HG03558 (cell line): ENCODE data around the gene VTI1B.

Experiments
- ATAC-seq: cut with Tn5 transposase; IDR thresholded peaks from one replicate; pipeline ENCODE4 v1.9.1; 2021; ENCODE audit warnings: moderate number of reproducible peaks; ENCODE audit not compliant: unreplicated experiment; ENCODE audit errors: extremely low read depth

VTI1B gene

DNA sequence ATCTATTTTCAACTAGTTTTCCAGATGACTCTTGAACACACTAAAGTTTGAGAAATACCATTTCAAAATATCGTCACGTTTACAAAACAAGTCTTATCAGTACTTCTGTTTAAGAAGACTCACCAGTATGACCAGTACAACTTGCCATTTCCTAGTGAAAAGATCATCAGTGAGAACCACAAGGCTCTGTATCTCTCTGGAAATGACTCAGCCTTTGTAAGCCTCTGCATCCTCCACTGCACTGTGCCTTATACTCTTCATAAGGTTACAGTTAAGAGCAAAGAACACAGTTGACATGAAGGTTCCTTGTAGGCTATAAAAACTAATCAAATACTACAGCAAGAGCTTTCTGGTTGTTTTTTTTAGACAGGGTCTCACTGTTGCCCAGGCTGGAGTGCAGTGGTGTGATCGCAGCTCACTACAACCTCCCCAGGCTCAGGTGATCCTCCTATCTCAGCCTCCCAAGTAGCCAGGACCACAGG, 5.7 kb upstream of the VTI1B start:
- peak; percentile 84 for ATAC-seq

DNA sequence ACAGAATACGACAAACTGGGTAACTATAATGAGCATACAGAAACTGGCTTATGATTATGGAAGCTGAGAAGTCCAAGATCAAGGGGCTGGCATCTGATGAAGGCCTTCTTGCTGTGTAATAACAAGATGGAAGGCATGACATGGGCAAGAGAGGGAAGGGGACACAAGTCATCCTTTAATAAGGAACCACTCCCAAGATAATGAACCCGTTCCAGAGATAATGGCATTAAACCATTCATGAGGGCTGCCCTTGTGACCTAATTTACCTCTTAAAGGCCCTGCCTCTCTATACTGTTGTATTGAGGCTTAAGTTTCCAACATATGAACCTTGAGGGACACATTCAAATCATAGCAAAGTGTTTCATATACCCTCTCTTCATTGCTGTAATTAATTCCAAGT, 4.6 kb upstream of the VTI1B start:
- ATAC-seq = no peak

DNA sequence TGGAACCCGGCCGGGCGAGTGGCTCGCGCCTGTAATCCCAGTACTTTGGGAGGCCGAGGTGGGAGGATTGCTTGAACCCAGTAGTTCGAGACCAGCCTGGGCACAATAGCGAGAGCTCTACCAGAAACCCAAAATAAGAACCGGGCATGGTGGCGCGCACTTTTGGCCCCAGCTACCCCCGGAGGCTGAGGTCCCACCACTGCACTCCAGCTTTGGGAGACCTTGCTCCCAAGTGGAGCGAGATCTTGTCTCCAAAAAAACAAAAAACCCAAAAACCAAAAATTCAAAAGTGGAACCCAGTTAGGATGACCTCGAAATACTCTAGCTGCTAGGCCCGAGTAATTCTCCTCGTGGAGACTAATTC, 769 bp upstream of the VTI1B start:
- ATAC-seq = no peak

DNA sequence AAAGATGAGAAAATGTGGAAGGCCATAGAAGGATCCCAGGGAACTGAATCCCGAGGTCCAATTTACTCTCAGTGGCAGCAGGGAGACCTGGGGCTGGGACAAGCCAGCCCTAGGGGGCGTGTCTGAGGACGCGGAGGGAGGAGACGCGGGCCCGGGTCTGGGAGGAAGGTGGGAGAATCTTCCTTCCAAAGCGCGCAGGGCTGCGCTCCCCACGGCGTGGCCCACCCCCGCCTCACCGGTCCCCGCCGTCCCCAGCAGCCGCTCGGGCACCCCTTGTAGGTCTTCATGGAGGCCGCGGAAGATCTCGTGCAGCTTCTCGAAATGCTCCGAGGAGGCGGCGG, 323 bp downstream of the VTI1B start:
- ATAC-seq = peak; percentile 25

DNA sequence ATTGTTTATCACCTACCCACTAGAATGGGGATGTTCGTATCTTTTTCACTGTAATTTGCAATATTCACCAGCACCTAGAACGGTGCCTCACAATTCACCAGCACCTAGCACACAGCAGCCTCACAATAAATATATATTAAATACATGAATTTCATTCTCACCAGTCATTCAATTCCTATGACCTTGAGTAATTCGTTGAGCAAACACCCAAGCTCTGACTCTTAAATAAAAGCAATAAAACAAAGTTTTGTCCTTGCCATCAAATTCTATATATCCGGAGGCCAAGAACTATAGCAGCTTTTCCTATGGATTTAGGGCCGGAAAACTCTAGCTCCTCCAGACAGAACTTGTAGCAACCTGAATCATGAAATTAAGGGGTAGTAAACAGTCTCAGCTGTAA, 981 bp downstream of the VTI1B start:
- no peak for ATAC-seq

DNA sequence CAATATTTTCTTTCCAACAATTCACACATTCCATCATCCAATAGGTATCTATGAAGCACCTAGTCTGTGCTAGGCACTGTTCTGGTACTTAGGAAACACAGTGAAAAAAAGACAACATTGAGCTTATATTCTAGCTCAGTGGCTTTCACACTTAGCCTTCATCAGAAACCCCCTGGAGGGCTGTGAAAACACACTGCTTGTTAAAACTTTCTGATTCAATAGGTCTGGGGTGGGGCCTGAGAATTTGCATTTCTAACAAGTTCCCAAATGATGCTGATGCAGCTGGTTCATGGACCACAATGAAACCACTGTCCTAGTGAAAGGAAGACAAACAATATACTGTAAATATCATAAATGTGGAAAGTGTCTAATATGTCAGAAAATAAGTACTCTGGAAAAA, 5.9 kb downstream of the VTI1B start:
- no peak for ATAC-seq

DNA sequence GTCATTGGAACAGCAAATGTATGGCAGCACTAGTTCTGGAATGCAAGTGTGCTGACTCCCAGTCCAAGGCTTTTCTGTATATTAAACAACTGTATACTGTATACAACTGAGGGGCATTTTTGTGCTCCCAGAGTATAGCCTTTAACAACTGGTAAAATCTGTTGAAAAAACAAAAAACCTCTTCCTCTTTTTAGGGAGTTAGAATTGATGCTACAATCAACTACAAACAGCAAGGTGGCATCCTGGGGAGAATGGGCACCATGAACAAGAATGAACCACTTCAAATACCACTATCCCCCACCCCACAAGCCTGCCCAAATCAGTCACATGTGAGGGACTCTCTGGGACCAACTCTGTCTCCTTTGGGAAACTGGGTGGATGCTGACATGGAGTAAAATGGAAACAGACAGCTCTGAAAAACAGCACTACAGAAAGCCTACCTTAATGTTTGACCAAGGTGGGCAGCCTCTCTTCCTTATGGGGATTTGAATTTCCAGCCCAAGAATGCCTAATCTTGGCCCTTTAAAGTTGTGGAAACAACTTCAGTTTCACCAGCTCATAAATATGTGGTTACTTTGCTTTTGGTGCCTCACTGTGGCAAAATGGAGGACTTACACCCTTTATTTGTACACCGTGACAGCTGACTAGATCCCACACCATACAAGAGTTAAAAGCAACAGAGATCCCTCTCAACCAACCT, 7.5 kb downstream of the VTI1B start:
- ATAC-seq = no peak

DNA sequence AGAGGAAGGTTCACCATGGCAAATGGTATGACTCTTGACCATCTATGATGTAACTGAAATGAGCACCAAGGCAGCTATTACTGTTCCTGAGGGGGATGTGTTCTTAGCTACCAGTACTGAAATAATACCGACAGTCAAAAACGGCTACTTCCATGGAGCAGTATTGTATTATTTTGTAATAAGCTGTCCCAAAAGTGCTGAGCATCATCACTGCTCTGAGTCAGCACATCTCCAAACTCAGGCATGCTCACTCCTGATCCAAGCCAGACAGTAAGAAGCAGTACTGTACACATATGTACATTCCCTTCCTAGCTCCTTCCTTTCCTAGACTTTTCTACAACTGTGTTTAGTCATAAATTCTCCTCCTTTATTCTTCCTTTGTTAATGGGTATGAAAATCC, 8.6 kb downstream of the VTI1B start:
- ATAC-seq = no peak

DNA sequence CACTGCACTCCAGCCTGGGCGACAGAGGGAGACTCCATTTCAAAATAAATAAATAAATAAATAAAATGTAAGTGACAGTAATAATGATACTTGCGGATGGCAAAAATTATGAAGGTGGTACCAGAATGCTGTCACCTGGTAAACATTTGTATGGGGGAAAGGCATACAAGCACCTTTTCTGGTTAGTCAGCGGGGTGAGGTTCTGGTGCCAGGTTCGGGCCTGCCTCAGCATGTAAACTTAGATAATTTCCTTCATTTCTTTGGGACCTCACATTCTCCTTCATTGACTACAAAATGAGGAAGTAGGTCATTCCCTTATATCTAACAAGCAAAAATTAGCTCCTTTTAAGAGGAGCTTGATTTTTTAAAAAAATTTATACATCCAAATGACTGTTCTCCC, 10.8 kb downstream of the VTI1B start:
- no peak for ATAC-seq

DNA sequence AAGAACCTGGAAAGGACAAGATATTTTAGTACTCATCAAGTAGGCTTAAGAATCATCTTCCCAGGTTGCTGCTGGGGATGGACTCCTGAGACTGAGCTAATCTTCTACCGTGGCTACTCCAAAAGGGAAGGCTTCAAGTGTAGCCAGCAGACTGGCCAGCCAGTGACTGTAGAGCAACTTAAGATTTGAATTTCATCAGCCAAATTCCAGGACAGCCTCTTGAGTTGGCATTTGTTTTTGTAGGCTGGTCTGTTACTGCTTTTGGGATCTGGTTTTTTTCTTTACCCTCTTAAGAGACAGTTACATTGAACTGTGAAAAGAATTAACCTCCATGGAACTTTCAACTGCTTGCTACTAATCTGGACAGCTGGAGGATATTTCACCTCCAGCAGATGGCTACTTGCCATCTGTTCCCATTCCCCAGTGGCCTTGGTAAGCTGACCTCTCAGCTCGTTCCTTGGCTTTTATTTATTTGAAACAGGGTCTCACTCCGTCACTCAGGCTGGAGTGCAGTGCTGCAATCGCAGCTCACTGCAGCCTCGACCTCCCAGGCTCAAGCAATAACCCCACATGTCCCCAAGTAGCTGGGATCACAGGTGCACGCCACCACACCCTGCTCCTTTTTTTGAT, 20.7 kb downstream of the VTI1B start:
- ATAC-seq = no peak

DNA sequence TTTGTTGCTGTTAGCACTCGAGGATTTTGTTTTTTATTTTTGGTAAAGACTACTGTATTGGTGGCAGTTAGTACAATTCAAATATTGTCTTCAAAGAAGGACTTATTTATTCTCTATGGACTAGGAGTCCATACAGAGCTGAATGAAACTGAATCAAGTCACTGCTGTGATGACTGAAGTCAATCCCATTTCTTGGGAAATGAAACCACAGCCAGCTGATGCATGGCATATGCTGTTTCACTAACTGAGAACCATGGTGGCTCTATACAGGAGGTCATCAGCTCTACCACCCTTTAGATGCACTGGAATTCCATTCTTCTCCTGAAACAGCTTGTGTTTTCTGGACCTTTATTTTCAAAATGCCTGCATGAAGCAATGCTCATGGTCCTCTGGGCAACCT, 22.2 kb downstream of the VTI1B start:
- no peak for ATAC-seq

DNA sequence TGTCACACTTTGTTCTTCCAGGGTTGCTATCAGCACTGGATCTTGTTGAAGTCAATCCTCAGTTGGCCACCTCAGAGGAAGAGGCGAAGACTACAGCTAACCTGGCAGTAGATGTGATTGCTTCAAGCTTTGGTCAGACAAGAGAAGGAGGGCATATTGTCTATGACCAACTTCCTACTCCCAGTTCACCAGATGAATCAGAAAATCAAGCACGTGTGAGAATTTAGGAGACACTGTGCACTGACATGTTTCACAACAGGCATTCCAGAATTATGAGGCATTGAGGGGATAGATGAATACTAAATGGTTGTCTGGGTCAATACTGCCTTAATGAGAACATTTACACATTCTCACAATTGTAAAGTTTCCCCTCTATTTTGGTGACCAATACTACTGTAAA, 23.7 kb downstream of the VTI1B start:
- no peak for ATAC-seq

DNA sequence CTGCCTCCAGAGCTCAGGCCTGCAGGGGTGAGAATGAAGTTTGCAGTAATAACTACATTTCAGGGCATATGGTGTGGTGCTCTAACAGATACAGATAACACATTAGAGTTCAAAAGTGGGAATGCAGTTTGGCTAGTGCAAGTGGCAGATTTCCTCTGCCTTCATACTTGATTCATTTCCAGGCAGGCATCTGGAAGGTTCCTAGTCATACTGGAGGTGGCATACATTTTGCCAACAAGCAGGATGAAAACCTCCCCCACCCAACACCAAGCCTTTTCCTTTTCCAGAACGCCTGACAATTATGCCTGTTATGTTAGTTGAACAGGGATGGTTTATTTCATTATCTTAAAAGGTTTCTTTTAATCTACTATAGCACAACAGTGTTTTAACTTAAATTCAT, 24.3 kb downstream of the VTI1B start:
- ATAC-seq = no peak

DNA sequence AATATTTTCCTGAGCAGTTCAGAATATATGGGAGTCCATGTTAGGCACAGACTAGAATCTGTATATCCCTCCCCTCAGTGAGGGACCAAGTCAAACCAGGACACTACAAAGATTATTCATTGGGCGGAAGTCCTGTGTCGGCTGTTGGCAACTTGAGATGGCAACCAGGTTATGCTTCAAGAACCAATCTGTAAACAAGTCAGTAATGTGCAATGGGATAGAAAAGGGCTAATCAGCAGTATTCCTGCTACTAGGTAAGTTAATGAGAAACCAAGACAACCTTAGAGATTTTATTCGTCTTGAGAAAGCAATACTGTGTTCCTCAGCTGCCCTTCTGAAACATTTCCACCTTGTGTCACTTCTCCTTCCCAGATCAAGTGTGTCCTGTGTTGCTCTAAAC, 28.3 kb downstream of the VTI1B start:
- no peak for ATAC-seq

DNA sequence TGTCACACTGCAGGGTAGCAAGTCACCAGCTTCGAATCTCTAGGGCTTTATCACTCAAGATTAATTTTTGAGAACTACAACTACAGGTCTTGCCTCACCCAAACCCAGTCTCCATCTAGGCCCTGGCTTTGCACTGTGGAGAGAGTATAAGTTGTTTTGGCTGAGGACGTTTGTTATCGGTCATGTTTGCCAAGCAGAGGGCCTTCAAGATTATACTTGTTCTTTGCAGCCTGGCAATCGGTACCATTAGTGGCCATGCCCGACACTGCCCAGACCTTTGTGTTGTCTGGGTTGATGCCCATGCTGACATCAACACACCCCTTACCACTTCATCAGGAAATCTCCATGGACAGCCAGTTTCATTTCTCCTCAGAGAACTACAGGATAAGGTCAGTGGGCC, 29.0 kb downstream of the VTI1B start:
- ATAC-seq = no peak

DNA sequence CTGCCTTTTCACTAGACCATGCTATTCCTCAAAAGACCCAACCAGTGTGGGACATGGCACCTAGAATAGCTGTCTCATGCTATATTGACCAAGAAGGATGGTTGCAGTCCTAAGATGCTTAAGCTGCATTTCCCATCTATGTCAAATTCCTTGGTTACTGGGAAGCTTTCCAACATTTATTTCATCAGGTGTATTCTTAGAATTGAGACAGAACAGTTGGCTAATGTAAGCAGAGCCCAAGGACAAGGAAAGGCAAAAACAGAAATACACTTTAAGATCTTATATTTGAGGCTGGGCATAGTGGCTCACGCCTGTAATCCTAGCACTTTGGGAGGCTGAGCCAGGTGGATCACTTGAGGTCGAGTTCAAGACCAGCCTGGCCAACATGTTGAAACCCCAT, 30.0 kb downstream of the VTI1B start:
- ATAC-seq = no peak

DNA sequence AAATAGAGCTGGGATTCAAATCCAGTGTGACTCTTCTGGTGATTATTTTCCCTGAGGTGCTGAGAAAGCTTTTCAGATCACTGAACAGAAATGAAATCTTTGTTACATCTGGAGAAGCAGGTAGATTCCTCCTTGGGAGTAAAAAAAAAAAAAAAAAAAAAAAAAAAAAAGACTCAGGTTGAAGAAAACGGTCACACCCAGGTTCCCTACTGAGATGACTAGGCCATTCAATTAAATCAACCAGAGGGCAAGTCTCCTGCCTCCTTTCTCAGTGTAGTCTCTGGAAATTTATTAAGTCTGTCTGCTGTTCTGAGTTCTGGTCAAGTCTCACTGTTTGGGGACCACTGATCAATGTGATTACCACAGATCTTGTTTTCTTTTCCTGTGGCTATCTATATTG, 30.7 kb downstream of the VTI1B start:
- ATAC-seq = no peak

DNA sequence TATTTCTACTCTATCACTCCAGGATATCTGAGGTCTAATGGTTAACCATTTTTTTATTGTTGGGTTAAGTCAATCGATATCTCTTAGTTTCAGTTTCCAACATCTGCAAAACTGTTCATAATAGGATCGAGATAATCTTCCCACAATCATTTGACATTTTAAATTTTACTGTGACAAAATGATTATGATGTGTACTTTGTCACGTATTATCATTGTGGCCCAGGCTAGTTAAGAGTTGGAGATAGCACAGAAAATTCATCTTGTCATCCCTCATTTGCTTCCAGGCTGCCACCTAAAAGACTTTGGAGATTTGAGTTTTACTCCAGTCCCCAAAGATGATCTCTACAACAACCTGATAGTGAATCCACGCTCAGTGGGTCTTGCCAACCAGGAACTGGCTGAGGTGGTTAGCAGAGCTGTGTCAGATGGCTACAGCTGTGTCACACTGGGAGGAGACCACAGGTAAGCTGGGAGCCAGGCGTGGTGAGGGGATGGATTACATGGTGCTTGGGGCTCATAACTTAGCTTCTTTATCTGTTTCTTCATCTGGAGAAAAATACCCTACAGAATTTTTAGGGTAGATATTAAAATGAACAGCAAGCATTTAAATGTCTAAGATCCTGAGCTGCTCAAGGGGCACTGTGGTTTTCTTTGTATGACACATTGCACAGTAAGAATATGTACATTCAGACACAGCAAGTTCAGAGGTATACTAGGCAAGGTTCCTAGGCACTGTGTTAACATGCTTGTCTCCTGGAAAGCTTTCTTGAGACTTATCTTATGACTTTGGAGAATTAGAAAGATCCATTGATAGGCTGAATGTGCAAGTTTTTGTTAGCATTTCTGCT, 32.3 kb downstream of the VTI1B start:
- ATAC-seq = no peak

DNA sequence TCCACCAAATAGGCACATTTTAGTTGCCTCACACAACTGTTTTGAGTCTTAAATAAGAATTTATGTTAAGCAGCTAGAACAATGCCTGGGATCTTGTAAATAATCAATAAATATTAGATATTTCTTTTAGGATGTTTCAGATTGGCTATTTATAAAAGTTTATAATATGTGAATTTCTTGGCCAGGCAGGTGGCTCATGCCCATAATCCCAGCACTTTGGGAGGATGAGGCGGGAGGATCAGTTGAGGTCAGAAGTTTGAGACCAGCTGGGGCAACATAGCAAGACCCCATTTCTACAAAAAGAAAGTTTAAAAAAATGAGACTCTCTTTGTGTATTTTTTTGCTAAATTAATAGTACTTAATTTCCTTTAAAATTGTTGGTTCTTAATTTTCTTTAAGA, 33.0 kb downstream of the VTI1B start:
- ATAC-seq = no peak

DNA sequence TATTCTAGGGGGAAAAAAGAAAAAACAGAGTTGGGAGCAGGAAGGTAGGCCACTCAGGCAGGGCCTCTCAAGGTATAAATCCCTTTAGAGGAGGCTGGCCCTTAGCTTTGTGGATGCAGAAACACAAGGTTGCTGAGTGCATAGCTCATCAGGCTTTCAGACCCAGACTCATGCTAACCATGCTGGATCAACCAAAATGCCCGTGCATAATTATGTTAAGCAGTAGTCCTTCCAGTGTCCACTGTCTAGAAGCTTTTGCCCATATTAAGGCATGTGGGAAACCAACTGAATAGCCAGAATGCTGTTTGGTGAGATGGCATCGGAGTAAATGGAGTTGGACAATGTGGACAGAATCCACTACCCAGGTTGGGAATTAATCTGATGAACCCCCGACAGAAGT, 35.8 kb downstream of the VTI1B start:
- ATAC-seq = no peak

DNA sequence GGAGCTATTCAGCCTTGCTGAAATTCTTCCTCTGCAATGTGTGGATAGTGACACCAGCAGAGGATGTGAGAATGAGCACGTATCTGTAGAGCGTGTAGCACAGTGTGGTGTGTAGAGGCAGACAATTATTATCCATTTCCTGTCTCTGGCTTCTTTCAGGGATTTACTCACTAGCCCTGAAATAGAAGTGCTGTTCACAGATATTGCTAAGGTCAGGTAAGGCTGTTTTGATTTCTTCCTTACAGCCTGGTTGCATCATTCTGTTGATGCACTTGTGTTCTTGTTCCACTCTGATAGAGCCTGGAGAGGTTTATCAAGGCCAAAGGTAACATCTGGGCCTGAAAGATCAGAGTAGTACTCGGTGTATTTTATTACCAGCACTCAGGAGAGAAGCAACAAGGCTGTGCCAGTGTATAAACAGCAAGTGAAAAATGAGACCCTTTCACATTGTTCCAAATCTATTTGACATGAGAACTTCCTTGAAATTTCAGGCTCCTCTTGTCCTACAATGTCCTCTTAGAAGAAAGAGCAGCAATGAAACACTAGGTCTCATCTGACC, 38.0 kb downstream of the VTI1B start:
- no peak for ATAC-seq
